H1 (cell line): ENCODE results near the gene FAM120B.

Experiments used
- CBX5 ChIP-seq: fragments of 300-800, 300-1000 bp; sonication (generic); IDR thresholded peaks from 2 replicates; pipeline ENCODE4 v1.7.1; 2016; ENCODE audit warnings: antibody characterized with exemption, low read length, low read depth
- CREB1 ChIP-seq: IDR thresholded peaks from 2 replicates; pipeline ENCODE4 v1.6.1; 2012; ENCODE audit warnings: inconsistent platforms
- CTCF ChIP-seq, 3 experiments: IDR thresholded peaks; 1 replicate in 2 of 3; 2 replicates in 1 of 3; pipeline versions ENCODE4 v1.5.1 to v1.6.1; 2011; ENCODE audit warnings: low read length in 3 of 3, mild to moderate bottlenecking in 3 of 3, inconsistent platforms in 2 of 3, low read depth in 1 of 3, moderate library complexity in 1 of 3; ENCODE audit not compliant: insufficient read depth in 1 of 3; ENCODE audit errors: control extremely low read depth in 1 of 3
- EZH2 ChIP-seq: fragments of 200-600 bp; sonication (generic); IDR thresholded peaks from 2 replicates; pipeline ENCODE4 v1.7.1; 2012; ENCODE audit warnings: low read depth, mild to moderate bottlenecking, moderate library complexity, low read length, inconsistent platforms; ENCODE audit not compliant: severe bottlenecking
- JUND ChIP-seq: IDR thresholded peaks from 2 replicates; pipeline ENCODE4 v1.6.1; 2011; ENCODE audit warnings: mild to moderate bottlenecking, improper control_type of control experiment, low read length
- POLR2A ChIP-seq, 2 experiments: IDR thresholded peaks; 1 replicate in 1 of 2; 2 replicates in 1 of 2; pipeline ENCODE4 v1.6.1; 2011; ENCODE audit warnings: low read depth in 2 of 2, low read length in 2 of 2, mild to moderate bottlenecking in 2 of 2; ENCODE audit errors: control extremely low read depth in 1 of 2
- RXRA ChIP-seq: IDR thresholded peaks from 2 replicates; pipeline ENCODE4 v1.6.1; 2011; ENCODE audit warnings: low read depth, mild to moderate bottlenecking, low read length, moderate library complexity; ENCODE audit not compliant: insufficient read depth
- USF2 ChIP-seq: IDR thresholded peaks from 2 replicates; pipeline ENCODE4 v1.6.1; 2011; ENCODE audit warnings: low read length, improper control_type of control experiment

- TF ChIP-seq EZH2: no peak
- TF ChIP-seq POLR2A (IDR thresholded peaks at IDR 0.05; ENCODE audit: control extremely low read depth in 1 of 2, low read depth in 2 of 2, low read length in 2 of 2): no peak
- TF ChIP-seq CTCF (IDR thresholded peaks at IDR 0.05; ENCODE audit: control extremely low read depth in 1 of 3, insufficient read depth in 1 of 3, low read depth in 1 of 3, low read length in 3 of 3): no peak
- no peak for TF ChIP-seq RXRA
- no peak for TF ChIP-seq CREB1
- no peak for TF ChIP-seq CBX5
- TF ChIP-seq USF2: no peak
- no peak for TF ChIP-seq JUND
Observed at GRCh38 chr6:170393033-170393432, 86.5 kb downstream of the FAM120B start.
